ENCODE measurements around the gene CHRNB4. TPM values are rescaled to one million over a fixed set of nuclear protein-coding genes. Genes with fewer than 3 reads are reported as not detected.
"Not testable (repeated sequence)": the region's sequence is repeated elsewhere in the genome, so short reads cannot be mapped to it uniquely, and the experiment has no call there.

The CHRNB4 gene
- total and polyA plus RNA-seq, 2 donors (not counting 1 experiment from before 2014, with no cell fraction given), result not detected

- no peak for DNase-seq (ENCODE audit: low read depth in 2 of 2)
- TF ChIP-seq CTCF (conservative IDR thresholded peaks at IDR 0.05 in 1 of 2, IDR thresholded peaks at IDR 0.05 in 1 of 2; ENCODE audit: low read depth in 1 of 2, low read length in 2 of 2), result no peak
- no peak for TF ChIP-seq EZH2 (IDR thresholded peaks at IDR 0.05; ENCODE audit: low read length, missing control alignments)
- Histone ChIP-seq H4K20me1 (ENCODE audit: control insufficient read depth, extremely low read depth, insufficient read depth, low read length) (no peaks in the 10 kb centered on the region), H3K9ac (ENCODE audit: insufficient read depth, low read length) (no peak overlapping the region), H3K36me3 (ENCODE audit: control insufficient read depth, insufficient read depth, low read length) (no peaks in the 10 kb centered on the region), H3K27ac (ENCODE audit: insufficient read depth, low read length) (no peak overlapping the region), H2AFZ (ENCODE audit: low read length) (no peak overlapping the region), H3K27me3 (ENCODE audit: control insufficient read depth, insufficient read depth, low read length) (peaks cover 20% of the 10 kb centered on the region), H3K4me3 (replicated peaks in 1 of 4; ENCODE audit: control extremely low read depth in 1 of 4, insufficient read depth in 1 of 4, low read depth in 3 of 4, low read length in 4 of 4) (no peak overlapping the region), H3K9me3 (ENCODE audit: control insufficient read depth, insufficient read depth, low read depth, low read length) (no peaks in the 10 kb centered on the region), H3K4me2 (ENCODE audit: extremely low read depth, insufficient read depth, low read length) (no peak overlapping the region), H3K4me1 (ENCODE audit: control insufficient read depth, extremely low read depth, insufficient read depth, low read length) (no peaks in the 10 kb centered on the region), H3K79me2 (ENCODE audit: control insufficient read depth, insufficient read depth, low read length) (no peaks in the 10 kb centered on the region)
Measured at GRCh38 chr15:78616506-78616905, 24.5 kb downstream of the CHRNB4 start.

GRCh38 chr15:78615151-78615589 is 25.8 kb downstream of the CHRNB4 start:
- H3K27ac ChIP-seq (ENCODE audit: insufficient read depth, low read length), result no peak overlapping the region
- no peak overlapping the region for H3K9ac ChIP-seq (ENCODE audit: insufficient read depth, low read length)

GRCh38 chr15:78614021-78614420 is 27.0 kb downstream of the CHRNB4 start:
- Histone ChIP-seq H3K4me1 (ENCODE audit: control insufficient read depth, extremely low read depth, insufficient read depth, low read length) (no peaks in the 10 kb centered on the region), H3K9ac (ENCODE audit: insufficient read depth, low read length) (no peak overlapping the region), H2AFZ (ENCODE audit: low read length) (no peak overlapping the region), H4K20me1 (ENCODE audit: control insufficient read depth, extremely low read depth, insufficient read depth, low read length) (no peaks in the 10 kb centered on the region), H3K79me2 (ENCODE audit: control insufficient read depth, insufficient read depth, low read length) (no peaks in the 10 kb centered on the region), H3K27ac (ENCODE audit: insufficient read depth, low read length) (no peak overlapping the region), H3K4me2 (ENCODE audit: extremely low read depth, insufficient read depth, low read length) (no peak overlapping the region), H3K36me3 (ENCODE audit: control insufficient read depth, insufficient read depth, low read length) (no peaks in the 10 kb centered on the region), H3K4me3 (replicated peaks in 1 of 4; ENCODE audit: control extremely low read depth in 1 of 4, insufficient read depth in 1 of 4, low read depth in 3 of 4, low read length in 4 of 4) (no peak overlapping the region), H3K9me3 (ENCODE audit: control insufficient read depth, insufficient read depth, low read depth, low read length) (no peaks in the 10 kb centered on the region), H3K27me3 (ENCODE audit: control insufficient read depth, insufficient read depth, low read length) (peaks cover 4% of the 10 kb centered on the region)
- TF ChIP-seq EZH2 (IDR thresholded peaks at IDR 0.05; ENCODE audit: low read length, missing control alignments) (no peak), CTCF (conservative IDR thresholded peaks at IDR 0.05 in 1 of 2, IDR thresholded peaks at IDR 0.05 in 1 of 2; ENCODE audit: low read depth in 1 of 2, low read length in 2 of 2) (no peak)
- DNase-seq (ENCODE audit: low read depth in 2 of 2), result no peak

More at GRCh38 chr15:78615151-78615589, 25.8 kb downstream of the CHRNB4 start:
- H3K27me3 ChIP-seq (ENCODE audit: control insufficient read depth, insufficient read depth, low read length), result peaks cover 15% of the 10 kb centered on the region
- H2AFZ ChIP-seq (ENCODE audit: low read length), result no peak overlapping the region
- no peak for TF ChIP-seq EZH2 (IDR thresholded peaks at IDR 0.05; ENCODE audit: low read length, missing control alignments)
- no peak for TF ChIP-seq CTCF (conservative IDR thresholded peaks at IDR 0.05 in 1 of 2, IDR thresholded peaks at IDR 0.05 in 1 of 2; ENCODE audit: low read depth in 1 of 2, low read length in 2 of 2)
- no peaks in the 10 kb centered on the region for H3K4me1 ChIP-seq (ENCODE audit: control insufficient read depth, extremely low read depth, insufficient read depth, low read length)
- no peaks in the 10 kb centered on the region for H3K9me3 ChIP-seq (ENCODE audit: control insufficient read depth, insufficient read depth, low read depth, low read length)
- no peaks in the 10 kb centered on the region for H4K20me1 ChIP-seq (ENCODE audit: control insufficient read depth, extremely low read depth, insufficient read depth, low read length)
- H3K4me3 ChIP-seq (replicated peaks in 1 of 4; ENCODE audit: control extremely low read depth in 1 of 4, insufficient read depth in 1 of 4, low read depth in 3 of 4, low read length in 4 of 4), result no peak overlapping the region
- DNase-seq (ENCODE audit: low read depth in 2 of 2), result no peak
- H3K4me2 ChIP-seq (ENCODE audit: extremely low read depth, insufficient read depth, low read length), result no peak overlapping the region
- no peaks in the 10 kb centered on the region for H3K36me3 ChIP-seq (ENCODE audit: control insufficient read depth, insufficient read depth, low read length)
- no peaks in the 10 kb centered on the region for H3K79me2 ChIP-seq (ENCODE audit: control insufficient read depth, insufficient read depth, low read length)

- H3K4me3 ChIP-seq (replicated peaks in 1 of 4; ENCODE audit: control extremely low read depth in 1 of 4, insufficient read depth in 1 of 4, low read depth in 3 of 4, low read length in 4 of 4); H3K27ac ChIP-seq (ENCODE audit: insufficient read depth, low read length); H3K9me3 ChIP-seq (ENCODE audit: control insufficient read depth, insufficient read depth, low read depth, low read length); DNase-seq (ENCODE audit: low read depth in 2 of 2); H3K4me1 ChIP-seq (ENCODE audit: control insufficient read depth, extremely low read depth, insufficient read depth, low read length); H4K20me1 ChIP-seq (ENCODE audit: control insufficient read depth, extremely low read depth, insufficient read depth, low read length); H3K27me3 ChIP-seq (ENCODE audit: control insufficient read depth, insufficient read depth, low read length); H3K9ac ChIP-seq (ENCODE audit: insufficient read depth, low read length); H2AFZ ChIP-seq (ENCODE audit: low read length); H3K36me3 ChIP-seq (ENCODE audit: control insufficient read depth, insufficient read depth, low read length); H3K79me2 ChIP-seq (ENCODE audit: control insufficient read depth, insufficient read depth, low read length); H3K4me2 ChIP-seq (ENCODE audit: extremely low read depth, insufficient read depth, low read length): not testable (repeated sequence)
Measured at GRCh38 chr15:78609551-78609950, 31.5 kb downstream of the CHRNB4 start.

Data from fibroblast of lung (primary cell).